ENCODE data around the gene LBX1. TPM values are rescaled to one million over a fixed set of nuclear protein-coding genes. Genes with fewer than 3 reads are reported as not detected.

LBX1 gene
- total RNA-seq (2014; rRNA removed; shearing (Covaris generic)): not detected in 2 replicates

GRCh38 chr10:101229266-101230182 lies at the start of gene LBX1:
LBX1 (minus strand) TSS chr10:101229463; CDS start chr10:101228815, 648 bp downstream.

Other genes with a start within 250 kb of the LBX1 start
- gene MRPL43, start 242.0 kb downstream of the LBX1 start, total RNA-seq (2014; rRNA removed; shearing (Covaris generic)): 96.0 and 96.9 TPM in 2 replicates
- 35.2 and 41.4 TPM in 2 replicates for gene TWNK, start 241.9 kb downstream of the LBX1 start, total RNA-seq (2014; rRNA removed; shearing (Covaris generic))
- 90.6 and 100 TPM in 2 replicates for gene LZTS2, start 229.7 kb downstream of the LBX1 start, total RNA-seq (2014; rRNA removed; shearing (Covaris generic))
- 6.6 and 7.0 TPM in 2 replicates for gene PDZD7, start 198.3 kb downstream of the LBX1 start, total RNA-seq (2014; rRNA removed; shearing (Covaris generic))
- gene SFXN3, start 198.2 kb downstream of the LBX1 start, total RNA-seq (2014; rRNA removed; shearing (Covaris generic)): 76.5 and 95.2 TPM in 2 replicates
- 11.8 and 15.1 TPM in 2 replicates for gene KAZALD1, start 167.5 kb downstream of the LBX1 start, total RNA-seq (2014; rRNA removed; shearing (Covaris generic))
- gene TLX1, start 98.2 kb downstream of the LBX1 start, total RNA-seq (2014; rRNA removed; shearing (Covaris generic)): not detected in 2 replicates
- gene BTRC, start 124.7 kb upstream of the LBX1 start, total RNA-seq (2014; rRNA removed; shearing (Covaris generic)): 9.1 and 9.9 TPM in 2 replicates